Sigmoid colon (tissue), 4 donors: ENCODE results near the gene TUBB6.

ENCODE experiments used
- EP300 ChIP-seq, 4 donors: sonication (generic); formaldehyde crosslinking; IDR thresholded peaks; one replicate each; pipeline ENCODE4 v1.6.1; 2017; ENCODE audit warnings: antibody characterized with exemption in 4 of 4
- POLR2A ChIP-seq, 2 donors: fragments of 450-650 bp; IDR thresholded peaks; one replicate each; pipeline ENCODE4 v1.6.1; 2016; ENCODE audit warnings: antibody characterized with exemption in 2 of 2, mild to moderate bottlenecking in 2 of 2, moderate library complexity in 2 of 2
- POLR2AphosphoS5 ChIP-seq, 4 donors: sonication (generic); formaldehyde crosslinking; IDR thresholded peaks; one replicate each; pipeline ENCODE4 v1.6.1; 2017; ENCODE audit warnings: antibody characterized with exemption in 4 of 4
- TF ChIP-seq, protein P1 (sequence below), 4 experiments: fragments of 450-650 bp in 3 of 4; fragments of 200-600 bp in 1 of 4; IDR thresholded peaks; one replicate each; pipeline ENCODE4 v1.5.1; 2016 to 2019; ENCODE audit warnings: antibody characterized with exemption in 4 of 4, mild to moderate bottlenecking in 3 of 4, moderate library complexity in 2 of 4

DNA sequence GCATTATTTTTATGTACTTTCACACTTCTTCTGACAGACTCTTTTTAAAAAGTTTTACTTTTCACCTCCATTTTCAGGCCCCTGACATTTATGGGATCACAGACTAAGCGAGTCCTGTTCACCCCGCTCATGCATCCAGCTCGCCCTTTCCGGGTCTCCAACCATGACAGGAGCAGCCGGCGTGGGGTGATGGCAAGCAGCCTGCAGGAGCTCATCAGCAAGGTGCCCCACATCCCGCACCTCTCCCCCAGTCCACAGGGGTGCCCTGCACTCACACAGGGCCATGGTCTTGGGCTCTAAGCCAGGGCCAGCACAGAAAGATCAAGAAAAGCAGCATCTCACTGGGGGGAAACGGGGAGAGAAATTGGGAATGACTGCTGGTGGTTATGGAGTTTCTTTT lies 45.3 kb upstream of the TUBB6 start:
- no peak for TF ChIP-seq POLR2A (IDR thresholded peaks at IDR 0.05)
- TF ChIP-seq, protein P1, sequence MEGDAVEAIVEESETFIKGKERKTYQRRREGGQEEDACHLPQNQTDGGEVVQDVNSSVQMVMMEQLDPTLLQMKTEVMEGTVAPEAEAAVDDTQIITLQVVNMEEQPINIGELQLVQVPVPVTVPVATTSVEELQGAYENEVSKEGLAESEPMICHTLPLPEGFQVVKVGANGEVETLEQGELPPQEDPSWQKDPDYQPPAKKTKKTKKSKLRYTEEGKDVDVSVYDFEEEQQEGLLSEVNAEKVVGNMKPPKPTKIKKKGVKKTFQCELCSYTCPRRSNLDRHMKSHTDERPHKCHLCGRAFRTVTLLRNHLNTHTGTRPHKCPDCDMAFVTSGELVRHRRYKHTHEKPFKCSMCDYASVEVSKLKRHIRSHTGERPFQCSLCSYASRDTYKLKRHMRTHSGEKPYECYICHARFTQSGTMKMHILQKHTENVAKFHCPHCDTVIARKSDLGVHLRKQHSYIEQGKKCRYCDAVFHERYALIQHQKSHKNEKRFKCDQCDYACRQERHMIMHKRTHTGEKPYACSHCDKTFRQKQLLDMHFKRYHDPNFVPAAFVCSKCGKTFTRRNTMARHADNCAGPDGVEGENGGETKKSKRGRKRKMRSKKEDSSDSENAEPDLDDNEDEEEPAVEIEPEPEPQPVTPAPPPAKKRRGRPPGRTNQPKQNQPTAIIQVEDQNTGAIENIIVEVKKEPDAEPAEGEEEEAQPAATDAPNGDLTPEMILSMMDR (IDR thresholded peaks at IDR 0.05): no peak
- no peak for TF ChIP-seq EP300 (IDR thresholded peaks at IDR 0.05)
- TF ChIP-seq POLR2AphosphoS5 (IDR thresholded peaks at IDR 0.05): no peak
